ENCODE results near the gene RNF144B.
"Not testable (repeated sequence)": the region's sequence is repeated elsewhere in the genome, so short reads cannot be mapped to it uniquely, and the experiment has no call there.

Gene RNF144B

DNA sequence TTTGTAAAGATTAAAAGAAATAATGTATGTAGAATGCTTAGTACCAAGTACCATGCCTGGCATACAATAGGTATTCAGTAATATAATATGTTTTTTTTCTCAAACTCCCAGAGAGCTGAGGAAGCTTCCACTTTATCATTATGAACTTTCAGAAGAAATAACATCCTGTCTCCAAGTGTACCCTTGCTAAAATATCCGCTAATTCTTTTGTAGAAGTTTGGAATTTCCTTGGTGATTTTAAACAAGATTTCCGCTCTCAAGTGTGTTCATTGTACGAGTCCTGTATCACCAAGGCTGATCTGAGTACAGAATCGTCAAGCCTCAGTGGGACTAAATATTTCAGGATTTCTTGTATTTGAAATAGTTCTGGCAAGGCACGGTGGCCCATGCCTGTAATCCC lies 16.1 kb upstream of the RNF144B start:
- DNase-seq (ENCODE audit: low read depth in 2 of 2) = no peak

DNA sequence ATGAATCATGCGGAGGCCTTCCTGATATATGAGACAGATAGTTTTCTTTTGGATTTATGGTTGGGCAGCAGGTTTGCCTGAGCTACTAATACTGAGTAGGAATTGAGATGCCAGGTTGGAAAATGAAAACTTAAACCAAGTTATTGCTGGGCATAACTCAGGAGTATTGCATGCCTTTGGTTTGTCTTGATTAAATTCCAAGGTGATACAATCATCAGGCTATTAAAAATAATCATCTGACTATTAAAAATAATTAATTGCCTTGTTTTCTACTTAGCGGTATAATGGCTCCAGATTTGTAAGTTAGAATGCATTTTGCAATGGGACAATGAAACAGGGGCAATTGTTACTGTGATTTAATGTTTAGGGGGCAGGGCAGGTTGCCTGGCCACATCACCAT lies 15.5 kb upstream of the RNF144B start:
- DNase-seq (ENCODE audit: low read depth in 2 of 2) = no peak

DNA sequence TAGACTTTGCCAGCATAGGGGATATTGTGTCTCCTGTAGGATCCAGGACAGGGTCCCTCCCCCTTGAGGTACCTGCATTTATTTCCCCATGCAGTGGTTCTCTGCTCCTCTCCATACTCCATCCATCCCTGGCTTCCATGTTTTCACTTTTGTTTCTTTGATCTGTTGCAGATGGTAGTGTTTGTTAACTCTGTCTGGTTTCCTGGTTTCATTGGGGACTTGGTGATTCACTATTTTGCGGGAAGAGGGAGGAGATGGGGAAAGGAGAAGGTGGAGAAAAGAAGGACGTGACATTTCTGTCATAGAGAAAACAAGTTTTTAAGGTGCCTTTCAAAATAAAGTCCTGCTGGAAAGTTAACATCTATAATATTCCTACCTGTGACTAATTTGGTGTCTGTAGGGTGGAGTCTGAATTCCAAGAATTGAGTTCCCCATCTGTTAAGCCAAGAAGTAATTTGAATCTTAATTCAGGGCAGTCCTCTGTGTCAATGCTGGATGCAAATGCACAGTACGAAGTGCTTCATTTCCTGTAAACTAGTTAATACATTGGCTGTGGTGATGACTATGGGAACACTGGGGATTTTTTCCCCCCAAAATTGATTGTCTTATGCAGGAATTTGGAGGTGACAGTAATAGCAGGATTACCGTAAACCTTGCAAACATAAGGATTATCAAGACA lies 6.9 kb upstream of the RNF144B start:
- DNase-seq (ENCODE audit: low read depth in 2 of 2) = no peak

DNA sequence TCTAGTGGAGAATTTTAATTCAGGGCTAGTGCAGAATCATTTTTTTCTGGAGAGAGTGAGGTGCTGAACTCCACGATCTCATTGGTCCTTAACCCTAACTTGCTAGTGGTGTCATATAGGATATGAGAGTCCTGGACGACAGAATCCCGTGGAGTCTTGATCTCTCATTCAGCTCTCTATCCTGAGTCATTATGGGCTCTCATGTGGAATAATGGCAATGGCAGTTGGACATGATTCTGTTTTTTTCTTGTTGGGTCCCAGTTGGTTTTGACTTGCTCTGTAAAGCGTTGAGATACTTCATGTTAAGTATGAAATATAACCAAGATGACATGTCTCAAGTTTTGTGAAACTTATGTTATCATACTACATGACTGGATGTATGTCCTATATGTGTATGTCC lies 6.3 kb upstream of the RNF144B start:
- DNase-seq (ENCODE audit: low read depth in 2 of 2) = no peak

DNA sequence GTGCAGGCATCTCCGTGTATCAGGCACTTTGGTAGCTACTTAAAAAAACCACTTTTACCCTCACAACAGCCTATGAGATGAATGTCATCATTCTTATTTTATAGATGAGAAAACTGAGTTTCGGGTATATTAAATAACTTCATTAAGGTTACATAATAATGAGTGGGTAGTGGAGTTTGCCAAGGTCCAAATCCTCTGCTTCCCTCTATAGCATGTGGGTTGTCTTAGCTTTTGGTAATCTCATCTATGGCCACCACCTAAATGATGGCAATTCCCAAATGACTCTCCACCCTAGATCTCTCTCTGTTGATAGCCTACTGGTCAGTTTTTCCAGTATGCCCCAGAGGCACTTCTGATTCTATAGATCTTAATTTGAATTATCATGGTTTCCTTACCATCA lies 3.7 kb upstream of the RNF144B start:
- no peak for DNase-seq (ENCODE audit: low read depth in 2 of 2)

DNA sequence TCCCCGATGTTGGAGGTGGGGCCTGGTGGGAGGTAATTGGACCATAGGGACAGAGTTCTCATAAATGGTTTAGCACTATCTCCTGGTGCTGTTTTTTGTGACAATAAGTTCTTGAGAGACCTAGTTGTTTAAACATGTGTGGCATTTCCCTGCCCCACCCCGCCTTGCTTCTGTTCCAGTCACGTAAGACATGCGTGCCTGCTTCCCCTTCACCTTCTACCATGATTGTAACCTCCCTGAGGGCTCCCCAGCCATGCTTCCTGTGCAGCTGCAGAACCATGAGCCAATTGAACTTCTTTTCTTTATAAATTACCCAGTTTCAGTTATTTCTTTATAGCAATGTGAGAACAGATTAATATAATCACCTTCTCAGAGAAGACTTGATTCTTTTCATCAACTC lies 2.5 kb upstream of the RNF144B start:
- no peak for DNase-seq (ENCODE audit: low read depth in 2 of 2)

DNA sequence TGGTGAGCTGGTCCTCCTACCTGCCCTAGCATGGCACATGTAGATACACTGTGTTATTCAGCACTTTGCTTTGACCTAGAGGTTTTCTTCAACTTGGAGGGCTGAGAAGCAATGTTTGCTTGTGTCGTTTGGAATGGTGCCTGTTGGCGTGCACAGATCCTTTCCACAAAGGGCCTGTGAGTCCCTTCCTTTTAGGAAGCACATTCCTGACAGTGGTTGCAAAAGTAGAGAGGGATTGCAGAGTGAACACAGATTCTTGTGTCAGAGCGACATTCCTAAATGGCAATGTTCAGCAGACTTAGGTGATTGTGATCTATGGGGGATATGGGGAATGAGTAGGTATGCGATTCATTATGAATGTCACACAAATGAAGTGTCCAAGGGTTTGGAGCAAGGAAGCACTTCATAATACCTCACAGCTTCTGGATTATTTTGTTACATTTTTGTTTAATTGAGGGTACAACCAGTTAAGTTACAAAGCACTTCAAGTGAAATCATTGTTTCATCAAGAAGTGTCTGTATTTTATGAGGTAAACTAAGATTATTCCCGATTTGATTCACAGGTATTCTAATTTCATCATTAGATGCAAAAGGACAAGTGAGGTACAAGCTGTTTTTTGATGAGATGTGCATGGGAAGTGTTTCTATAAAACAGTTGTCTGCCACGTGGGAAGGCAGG lies 713 bp upstream of the RNF144B start:
- no peak for DNase-seq (ENCODE audit: low read depth in 2 of 2)

DNA sequence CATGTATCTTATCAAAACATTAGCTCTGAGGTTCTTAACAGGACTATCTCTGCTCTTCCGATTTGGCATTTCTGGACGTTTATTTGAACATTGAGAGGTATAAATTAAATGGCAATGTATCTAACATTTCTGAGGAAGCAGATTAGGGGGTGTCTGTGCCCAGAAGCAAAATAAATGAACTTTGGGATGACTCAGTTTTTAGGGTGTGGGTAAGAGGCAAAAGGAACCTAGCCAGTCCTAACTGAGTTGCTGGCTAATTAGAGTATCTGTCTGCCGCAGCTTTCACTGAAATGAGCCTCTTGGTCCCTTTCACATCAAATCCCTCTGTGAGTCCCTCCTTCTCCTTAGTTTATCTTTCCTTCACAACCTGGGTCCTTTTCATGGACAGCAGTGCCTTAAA lies 1.1 kb downstream of the RNF144B start:
- DNase-seq (ENCODE audit: low read depth in 2 of 2) = no peak

DNA sequence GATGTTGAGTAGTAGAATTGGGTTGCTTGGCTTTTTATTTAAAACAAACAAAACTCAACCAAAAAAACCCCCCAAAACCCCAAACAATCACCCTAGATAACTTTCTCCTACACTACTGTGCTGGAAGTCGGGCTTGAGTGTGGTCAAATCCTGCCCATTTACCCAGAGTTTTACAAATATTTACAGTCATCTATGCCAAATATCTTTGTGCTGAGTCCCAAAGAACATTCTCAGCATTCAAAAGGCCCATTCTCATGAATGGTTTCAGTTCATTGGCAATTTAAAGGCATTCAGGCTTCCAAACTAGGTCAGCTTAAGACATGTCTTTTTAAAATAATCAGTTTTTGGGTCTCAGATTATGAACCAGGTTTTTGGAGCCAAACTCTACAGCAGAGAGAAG lies 1.8 kb downstream of the RNF144B start:
- DNase-seq (ENCODE audit: low read depth in 2 of 2) = no peak

DNA sequence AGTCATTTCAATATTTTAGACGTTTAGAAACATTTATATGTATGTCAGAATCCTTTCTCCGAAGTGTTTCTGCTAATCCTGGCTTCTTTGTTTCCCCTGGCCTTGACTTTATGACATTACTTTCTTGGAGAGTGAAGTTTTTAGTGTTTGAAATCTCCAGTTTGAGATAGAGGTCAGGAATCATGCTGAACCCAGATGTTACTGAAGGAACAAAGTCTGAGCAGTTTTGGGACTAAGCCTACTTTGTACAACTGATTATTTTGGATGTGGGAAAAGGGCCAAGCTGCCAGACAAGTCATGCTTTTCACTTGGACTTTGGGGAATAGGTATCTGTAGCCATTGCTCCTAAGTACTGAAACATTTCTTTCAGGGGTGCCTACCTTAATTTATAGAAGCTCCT lies 2.3 kb downstream of the RNF144B start:
- no peak for DNase-seq (ENCODE audit: low read depth in 2 of 2)

DNA sequence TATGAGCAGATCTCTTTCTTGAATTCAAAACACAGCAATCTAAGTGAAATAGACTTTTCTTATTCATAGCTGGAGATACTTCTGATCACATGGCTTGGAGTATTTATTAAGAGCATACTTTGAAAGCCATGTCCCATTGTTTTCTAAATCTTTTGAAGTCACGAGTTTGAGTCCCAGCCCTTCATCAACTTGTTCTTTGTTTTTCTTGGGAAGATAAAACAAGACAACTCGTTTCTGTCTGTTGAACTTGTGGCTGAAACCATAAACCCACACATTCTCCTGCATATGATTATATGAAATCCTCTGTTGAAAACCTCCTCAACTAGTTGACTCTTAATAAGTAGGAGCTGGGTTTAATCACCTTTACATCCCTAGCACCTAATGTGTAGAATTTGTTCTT lies 3.3 kb downstream of the RNF144B start:
- DNase-seq (ENCODE audit: low read depth in 2 of 2) = no peak

DNA sequence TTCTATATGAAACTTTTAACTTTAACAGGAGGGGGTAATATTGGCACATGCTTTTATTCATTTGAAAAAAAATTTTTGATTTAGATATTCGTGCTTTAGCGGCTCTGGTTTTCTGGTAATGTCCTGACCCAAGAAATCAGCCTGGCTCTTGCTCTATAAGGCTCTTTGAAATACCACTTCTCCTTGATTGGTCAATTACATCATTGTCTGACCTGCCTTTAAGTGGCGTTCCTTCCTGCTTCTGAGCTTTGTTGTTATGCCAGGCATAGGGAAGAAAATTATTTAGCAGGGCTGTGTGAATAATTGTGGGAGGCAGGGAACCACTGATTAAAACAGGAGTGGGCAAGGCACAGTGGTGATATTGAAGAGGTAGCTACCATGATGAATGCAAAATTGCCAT lies 3.9 kb downstream of the RNF144B start:
- no peak for DNase-seq (ENCODE audit: low read depth in 2 of 2)

DNA sequence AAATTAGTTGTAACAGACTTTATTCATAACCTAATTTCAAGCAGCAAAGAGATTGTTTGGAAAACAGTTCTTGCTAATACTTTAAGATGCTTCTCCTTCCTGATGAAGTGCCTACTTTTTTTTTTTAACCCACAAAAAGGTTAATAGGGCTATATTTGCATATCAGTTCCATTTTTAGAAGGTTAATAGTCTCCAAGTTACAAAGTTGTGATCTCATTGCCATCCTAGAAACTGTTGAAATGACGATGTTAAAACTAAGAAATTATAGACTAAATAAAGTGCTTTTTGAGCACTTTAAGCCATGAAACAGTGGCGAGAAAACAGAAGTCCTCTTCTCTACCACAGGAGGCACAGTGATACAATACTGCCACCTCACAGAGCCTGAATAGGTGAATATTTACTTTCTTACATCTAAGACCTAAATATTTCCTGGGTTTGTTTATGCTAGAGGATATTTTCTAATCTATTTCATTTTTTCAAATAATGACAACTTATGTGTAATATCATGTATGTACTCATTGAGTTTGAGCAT lies 5.3 kb downstream of the RNF144B start:
- no peak for DNase-seq (ENCODE audit: low read depth in 2 of 2)

DNA sequence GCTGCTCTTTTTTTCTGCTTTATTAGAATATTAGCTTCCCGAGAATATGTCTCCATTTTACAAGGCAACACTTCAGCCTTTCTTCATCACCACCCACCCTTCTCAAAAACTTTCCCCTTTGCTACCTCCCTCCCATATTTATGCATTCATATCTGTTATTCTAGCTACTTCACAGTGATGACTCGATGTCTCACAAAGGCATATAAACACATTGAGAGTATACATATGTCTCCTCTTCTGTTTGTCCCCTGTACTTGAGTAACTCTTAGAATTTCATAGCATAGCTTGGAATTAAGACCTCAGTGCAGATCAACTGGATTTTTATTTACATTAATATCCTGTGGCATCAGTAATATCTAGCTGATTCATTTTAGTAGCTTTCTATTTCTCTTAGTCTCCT lies 6.5 kb downstream of the RNF144B start:
- no peak for DNase-seq (ENCODE audit: low read depth in 2 of 2)

DNA sequence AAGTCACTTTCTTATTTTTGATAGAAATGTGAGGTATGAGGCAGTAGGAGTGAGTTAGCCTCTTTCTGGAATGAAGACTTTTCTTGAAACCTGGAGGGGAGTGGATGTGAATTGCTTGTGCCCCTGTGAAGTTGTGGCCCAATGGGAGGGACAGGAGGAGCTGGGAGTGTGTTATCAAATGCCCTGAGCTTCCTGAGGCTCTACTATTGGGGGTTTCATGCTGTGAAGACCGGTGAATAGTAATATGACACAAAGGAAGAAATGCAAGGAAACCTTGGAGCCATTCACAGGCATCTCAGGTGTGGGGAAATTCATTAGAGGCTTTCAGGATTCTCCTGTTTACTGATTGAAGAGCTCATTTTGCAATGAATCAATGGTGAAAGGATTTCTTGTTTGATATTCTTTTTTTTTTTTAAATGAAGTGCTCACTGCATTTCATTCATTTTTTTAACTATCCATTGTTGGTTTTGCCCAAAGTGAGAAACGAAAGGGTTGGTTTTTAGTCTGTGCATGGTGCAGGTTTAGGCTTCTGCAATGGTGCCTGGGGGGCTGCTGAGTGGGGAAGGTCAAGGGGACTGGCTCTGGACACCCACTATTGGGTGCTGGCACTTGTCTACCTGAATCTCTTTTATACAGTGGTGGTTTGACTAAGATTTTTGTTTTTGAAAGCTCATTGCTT lies 8.2 kb downstream of the RNF144B start:
- no peak for DNase-seq (ENCODE audit: low read depth in 2 of 2)

DNA sequence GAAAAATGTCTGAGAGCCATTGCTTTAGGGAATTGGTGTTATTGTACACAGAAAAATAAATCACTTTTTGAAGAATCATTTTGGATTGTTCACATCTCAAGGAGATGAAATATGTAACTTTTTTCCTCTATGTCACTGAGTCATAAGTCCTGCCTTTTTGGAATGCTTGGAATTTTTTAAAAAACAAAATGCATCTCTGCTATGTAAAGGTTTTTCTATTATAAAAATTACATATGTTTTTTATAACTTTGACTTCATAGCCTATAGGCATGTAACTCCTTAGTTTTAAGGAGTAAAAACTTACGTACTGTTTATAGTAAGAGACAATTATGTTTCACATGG lies 8.7 kb downstream of the RNF144B start:
- DNase-seq (ENCODE audit: low read depth in 2 of 2) = no peak

DNA sequence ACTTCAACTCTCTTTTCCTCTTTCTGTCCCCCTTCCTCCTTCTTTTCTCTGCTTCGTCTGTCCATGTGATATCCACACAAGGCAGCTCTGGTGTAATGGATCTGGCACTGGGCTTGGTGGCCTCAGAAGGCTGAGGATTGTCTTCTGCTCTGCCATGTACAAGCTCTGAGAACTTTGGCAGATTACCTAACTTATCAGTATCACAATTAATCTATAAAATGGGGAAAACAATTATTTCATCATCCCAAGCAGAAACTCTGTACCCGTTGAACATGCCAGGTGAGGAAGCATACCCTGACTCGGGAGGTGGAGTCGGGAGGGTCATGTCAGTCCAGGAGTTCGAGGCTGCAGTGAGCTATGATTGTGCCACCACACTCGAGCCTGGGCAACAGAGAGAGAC lies 10.6 kb downstream of the RNF144B start:
- DNase-seq (ENCODE audit: low read depth in 2 of 2) = no peak

DNA sequence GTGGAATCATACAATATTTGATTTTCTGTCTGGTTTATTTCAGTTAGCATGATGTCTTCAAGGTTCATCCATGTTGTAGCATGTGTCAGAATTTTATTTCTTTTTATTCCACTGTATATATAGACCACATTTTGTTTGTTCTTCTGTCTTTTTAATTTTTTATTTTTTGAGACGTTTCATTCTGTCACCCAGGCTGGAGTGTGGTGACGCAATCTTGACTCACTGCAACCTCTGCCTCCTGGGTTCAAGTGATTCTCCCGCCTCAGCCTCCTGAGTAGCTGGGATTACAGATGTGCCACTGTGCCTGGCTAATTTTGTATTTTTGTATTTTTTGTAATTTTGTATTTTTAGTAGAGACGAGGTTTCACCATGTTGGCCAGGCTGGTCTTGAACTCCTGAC lies 11.1 kb downstream of the RNF144B start:
- DNase-seq (ENCODE audit: low read depth in 2 of 2) = not testable (repeated sequence)

DNA sequence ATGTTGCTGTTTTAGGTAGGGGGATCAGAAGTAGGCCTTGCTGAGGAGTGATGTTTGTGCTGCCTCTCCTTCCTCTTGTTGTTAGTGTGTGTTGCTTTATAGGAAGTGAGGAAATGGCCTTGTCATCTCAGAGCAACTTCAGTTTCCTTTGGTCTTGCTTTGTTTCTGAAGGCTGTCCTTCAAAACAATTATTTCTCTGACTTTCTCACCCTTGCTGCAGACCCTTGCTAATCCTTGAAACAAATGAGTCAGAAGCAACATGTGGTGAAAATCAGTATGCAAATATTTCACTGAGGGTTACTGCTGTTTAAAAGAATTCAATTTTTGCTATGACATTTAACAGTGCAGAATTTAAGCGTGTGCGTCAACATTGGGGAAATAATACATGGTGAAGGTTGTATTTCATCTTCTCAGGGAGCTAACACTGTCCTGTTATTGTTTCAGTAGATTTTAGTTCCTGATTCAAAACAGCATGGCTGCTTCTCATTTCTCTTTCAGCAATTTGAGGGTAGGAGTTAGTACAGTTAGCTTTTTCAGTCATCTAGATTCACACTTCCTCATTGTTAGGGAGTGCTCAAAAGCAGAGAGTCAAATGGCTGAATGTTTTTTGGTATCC lies 13.8 kb downstream of the RNF144B start:
- DNase-seq (ENCODE audit: low read depth in 2 of 2) = no peak

DNA sequence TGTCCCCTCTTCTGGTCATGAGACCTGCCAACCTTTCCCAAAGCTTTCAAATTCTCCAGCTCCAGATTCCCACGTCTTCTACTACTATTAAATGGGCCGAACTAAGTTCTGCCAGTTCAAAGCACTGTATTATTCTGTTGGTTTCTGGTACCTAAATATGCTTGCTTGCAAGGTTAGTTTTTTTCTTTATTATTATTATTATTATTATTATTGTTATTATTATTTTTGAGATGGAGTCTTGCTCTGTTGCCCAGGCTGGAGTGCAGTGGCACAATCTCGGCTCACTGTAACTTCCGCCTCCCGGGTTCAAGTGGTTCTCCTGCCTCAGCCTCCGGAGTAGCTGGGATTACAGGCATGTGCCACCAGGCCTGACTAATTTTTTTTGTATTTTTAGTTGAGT lies 17.8 kb downstream of the RNF144B start:
- DNase-seq (ENCODE audit: low read depth in 2 of 2) = not testable (repeated sequence)

DNA sequence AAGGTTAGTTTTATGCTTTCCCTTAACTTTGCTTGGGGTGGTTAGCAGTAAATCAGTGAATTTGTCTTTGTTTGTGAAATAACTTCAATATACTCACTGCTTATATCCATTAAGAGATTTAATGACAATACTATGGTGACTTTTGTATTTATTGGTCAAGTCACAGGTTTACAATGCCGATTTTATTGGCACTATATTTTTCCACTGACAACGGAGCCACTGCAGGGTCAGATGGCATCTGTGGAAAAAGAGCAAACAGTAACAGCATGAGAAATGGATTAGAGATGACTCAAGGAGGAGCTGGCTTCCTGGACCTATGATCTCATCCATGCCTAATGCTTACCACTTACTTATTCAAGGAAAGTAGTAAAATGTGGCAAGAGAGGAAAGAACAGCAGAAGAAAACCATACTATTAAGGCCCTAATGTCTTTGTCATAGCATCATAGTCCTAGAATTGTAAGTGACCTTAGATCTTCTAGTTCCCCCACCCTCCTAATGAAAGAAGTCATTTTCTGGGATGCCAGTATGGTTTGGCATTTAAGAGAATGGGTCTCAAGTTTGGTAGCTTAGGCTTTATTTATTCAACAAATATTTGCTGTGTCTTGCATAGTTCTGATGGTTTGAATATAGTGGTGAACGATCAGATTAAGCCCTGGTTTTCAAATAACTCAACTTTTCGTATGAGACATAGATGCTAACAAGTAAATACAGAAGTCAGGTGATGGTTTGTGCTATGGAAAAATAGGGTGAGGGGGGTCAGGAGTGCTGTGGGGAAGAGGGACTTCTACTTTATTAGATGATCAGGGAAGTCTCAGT lies 18.5 kb downstream of the RNF144B start:
- no peak for DNase-seq (ENCODE audit: low read depth in 2 of 2)
